Myocyte (in vitro differentiated cells): ENCODE data around the gene UGT1A9. TPM values are rescaled to one million over a fixed set of nuclear protein-coding genes. Genes with fewer than 3 reads are reported as not detected.
A peak's percentile ranks its signal among the peaks of the same experiment; 100 is the strongest.
"Not testable (repeated sequence)": the region's sequence is repeated elsewhere in the genome, so short reads cannot be mapped to it uniquely, and the experiment has no call there.

ENCODE experiments used
- DNase-seq: peaks from one replicate; pipeline ENCODE4 v3.0.0-alpha.2; 2012; ENCODE audit warnings: low read depth
- total RNA-seq: library from RNA; depleted of rRNA; stranded (reverse); fragments of >200 nt; gene quantifications from 2 replicates; pipeline ENCODE4 v1.2.3, GENCODE V29; 2014

Gene UGT1A9
- total RNA-seq, 1 donor from 2014 or later: not detected

- DNase-seq: peak; percentile 81
Measured at GRCh38 chr2:233711312-233712008, 39.8 kb downstream of the UGT1A9 start.

- DNase-seq: no peak
Measured at GRCh38 chr2:233712611-233713261, 41.0 kb downstream of the UGT1A9 start, which contains the start of gene UGT1A5. UGT1A5 (plus strand) TSS chr2:233712907; CDS start chr2:233712992, 85 bp downstream.

GRCh38 chr2:233713262-233713615 is 41.5 kb downstream of the UGT1A9 start:
- DNase-seq: no peak

GRCh38 chr2:233714121-233714520 is 42.4 kb downstream of the UGT1A9 start:
- no peak for DNase-seq

- DNase-seq: no peak
Measured at GRCh38 chr2:233718552-233718951, 46.9 kb downstream of the UGT1A9 start, which contains the start of gene UGT1A4. UGT1A4 (plus strand) TSS chr2:233718736; CDS start chr2:233718821, 85 bp downstream.

GRCh38 chr2:233728723-233729301 is 57.1 kb downstream of the UGT1A9 start, which contains the start of gene UGT1A3:
UGT1A3 (plus strand) TSS chr2:233729042; CDS start chr2:233729127, 85 bp downstream.
- DNase-seq: no peak

GRCh38 chr2:233736868-233737653 is 65.4 kb downstream of the UGT1A9 start:
- DNase-seq: not testable (repeated sequence)

GRCh38 chr2:233740870-233741269 is 69.2 kb downstream of the UGT1A9 start:
- no peak for DNase-seq

GRCh38 chr2:233743464-233744259 is 72.0 kb downstream of the UGT1A9 start:
- no peak for DNase-seq

GRCh38 chr2:233745073-233745755 is 73.5 kb downstream of the UGT1A9 start:
- no peak for DNase-seq

- DNase-seq: not testable (repeated sequence)
Measured at GRCh38 chr2:233745838-233746237, 74.1 kb downstream of the UGT1A9 start.

- no peak for DNase-seq
Measured at GRCh38 chr2:233746475-233747282, 75.0 kb downstream of the UGT1A9 start.

GRCh38 chr2:233747283-233747544 is 75.5 kb downstream of the UGT1A9 start:
- no peak for DNase-seq

- not testable (repeated sequence) for DNase-seq
Measured at GRCh38 chr2:233750689-233751088, 79.0 kb downstream of the UGT1A9 start.

- DNase-seq: not testable (repeated sequence)
Measured at GRCh38 chr2:233751212-233752009, 79.7 kb downstream of the UGT1A9 start.

GRCh38 chr2:233754872-233755611 is 83.3 kb downstream of the UGT1A9 start:
- DNase-seq: no peak

- no peak for DNase-seq
Measured at GRCh38 chr2:233756429-233757081, 84.9 kb downstream of the UGT1A9 start.
